Activated effector memory CD4-positive, alpha-beta T cell treated with anti-CD3 and anti-CD28 coated beads, Interleukin-2, amount 50 U/mL, for 16 hours (primary cell): Measurements from ENCODE around the gene INPP5B.
A peak's percentile ranks its signal among the peaks of the same experiment; 100 is the strongest.

Experiments used
- DNase-seq: peaks from one replicate; pipeline ENCODE4 v3.0.0-alpha.2; 2020

The INPP5B gene

GRCh38 chr1:37831109-37831508, 115.7 kb downstream of the INPP5B start:
- no peak for DNase-seq

GRCh38 chr1:37828410-37829074, 118.3 kb downstream of the INPP5B start:
- DNase-seq: no peak

GRCh38 chr1:37825506-37825905, 121.3 kb downstream of the INPP5B start:
- DNase-seq: no peak

GRCh38 chr1:37824001-37824400, 122.9 kb downstream of the INPP5B start:
- DNase-seq: no peak

- no peak for DNase-seq
These were observed 123.7 kb downstream of the INPP5B start for GRCh38 chr1:37822906-37823815.

GRCh38 chr1:37821481-37821880, 125.4 kb downstream of the INPP5B start:
- DNase-seq: no peak

- DNase-seq: no peak
These were observed 129.4 kb downstream of the INPP5B start for GRCh38 chr1:37817481-37817880.

- no peak for DNase-seq
These were observed 132.6 kb downstream of the INPP5B start for GRCh38 chr1:37814252-37814651.

- DNase-seq: no peak
These were observed 133.2 kb downstream of the INPP5B start for GRCh38 chr1:37813529-37814145.

- DNase-seq: peak; percentile 86
These were observed 135.7 kb downstream of the INPP5B start for GRCh38 chr1:37811027-37811655.
